Tibial nerve (tissue), 4 donors: ENCODE results near the gene TMEM272. TPM values are rescaled to one million over a fixed set of nuclear protein-coding genes. Genes with fewer than 3 reads are reported as not detected.

Experiments
- total RNA-seq, 4 donors: library from RNA; depleted of rRNA; stranded (reverse); fragments of >200 nt; gene quantifications; one replicate each; pipeline ENCODE4 v1.1.0, GENCODE V29; 2016

TMEM272 gene
- total RNA-seq, 4 donors from 2014 or later: not detected

Other genes starting within 250 kb of the TMEM272 start
- 10 to 100 TPM; 12.3 to 19.5 (median 16.7) TPM for gene DHRS12, start 41.0 kb downstream of the TMEM272 start, total RNA-seq
- gene CCDC70, start 16.8 kb upstream of the TMEM272 start, total RNA-seq: not detected
- 1 to 10 TPM; 5.1 to 8.4 (median 6.7) TPM for gene ATP7B, start 166.3 kb upstream of the TMEM272 start, total RNA-seq
- gene ALG11, start 167.2 kb upstream of the TMEM272 start, total RNA-seq: 10 to 100 TPM; 12.2 to 24.7 (median 16.4) TPM
- 10 to 100 TPM; 14.9 to 26.7 (median 19.6) TPM for gene UTP14C, start 179.5 kb upstream of the TMEM272 start, total RNA-seq